Measurements from ENCODE around the gene MSLN. TPM values are rescaled to one million over a fixed set of nuclear protein-coding genes. Genes with fewer than 3 reads are reported as not detected.

Gene MSLN
- polyA plus RNA-seq, 2 donors = 0.87 to 3.7 TPM

DNA sequence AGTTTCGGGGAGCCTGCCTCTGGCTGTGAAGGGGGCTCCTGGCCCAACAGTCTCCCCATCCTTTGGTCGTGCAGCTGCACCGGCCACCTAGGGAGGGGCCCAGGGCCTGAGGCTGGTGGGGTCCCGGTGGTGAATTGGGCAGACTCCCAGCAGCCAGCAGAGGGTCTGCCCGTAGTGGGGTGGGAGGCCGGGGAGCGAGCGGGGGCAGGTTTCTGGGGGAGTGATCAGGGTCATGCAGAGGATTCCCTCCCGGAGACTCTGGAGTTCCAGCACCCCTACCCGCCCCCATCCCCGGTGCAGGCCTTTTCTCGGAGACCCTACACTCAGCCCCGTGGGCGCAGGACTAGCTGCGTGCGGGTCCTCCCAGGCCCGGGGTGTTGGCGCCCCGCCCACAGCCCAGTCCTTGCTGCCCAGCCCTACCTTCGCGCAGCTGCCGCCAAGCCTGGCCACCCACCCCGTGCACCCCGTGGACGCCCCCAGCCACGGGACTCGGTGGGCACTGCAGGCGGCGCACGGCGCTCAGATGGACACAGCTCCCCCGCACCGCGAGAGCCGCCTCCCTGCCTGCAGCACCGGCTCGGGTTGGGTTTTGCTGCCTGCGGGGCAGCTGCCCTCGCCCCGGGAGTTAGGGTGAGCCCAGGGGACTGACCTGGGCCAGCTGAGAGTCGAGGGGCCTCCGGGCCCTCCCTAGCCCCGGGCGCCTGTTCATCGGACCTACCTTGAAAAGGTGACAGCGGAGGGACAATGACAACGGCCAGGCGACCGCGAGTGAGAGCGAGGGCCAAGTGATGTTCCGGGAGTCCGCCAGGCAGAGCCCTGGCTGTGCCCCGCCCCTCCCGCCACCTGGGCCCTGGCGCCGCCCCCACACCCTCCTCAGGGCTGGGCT lies 39.7 kb downstream of the MSLN start, which contains the start of gene GNG13:
Gene GNG13 (minus strand): TSS at position 787 of the 886 bp plus-strand sequence. CDS start 1,657 bp downstream, outside the sequence.
- H3K4me3 ChIP-seq (ENCODE audit: low read depth in 1 of 2, low read length in 2 of 2) = no peak within 1 kb of the TSS
- H3K27me3 ChIP-seq (ENCODE audit: control insufficient read depth in 1 of 2, insufficient read depth in 2 of 2, low read length in 2 of 2) = peaks cover 0 to 18% of the 10 kb centered on the region in 2 donors
- 5 to 6% methylated on average over 41 to 57 of the region's 57 CpGs for WGBS, 2 donors
- H3K4me1 ChIP-seq (ENCODE audit: control insufficient read depth in 2 of 2, insufficient read depth in 2 of 2, low read length in 1 of 2) = peaks cover 0 to 2% of the 10 kb centered on the region in 2 donors
- peaks cover 0 to 3% of the 10 kb centered on the region in 2 donors for H3K9me3 ChIP-seq (ENCODE audit: control insufficient read depth in 2 of 2, insufficient read depth in 1 of 2, low read depth in 1 of 2, low read length in 1 of 2)
- H3K27ac ChIP-seq (ENCODE audit: low read depth in 2 of 2, low read length in 1 of 2) = no peak within 1 kb of the TSS
- H3K36me3 ChIP-seq (ENCODE audit: control insufficient read depth in 2 of 2, insufficient read depth in 2 of 2, low read length in 1 of 2) = peaks cover 0 to 4% of the 10 kb centered on the region in 2 donors

DNA sequence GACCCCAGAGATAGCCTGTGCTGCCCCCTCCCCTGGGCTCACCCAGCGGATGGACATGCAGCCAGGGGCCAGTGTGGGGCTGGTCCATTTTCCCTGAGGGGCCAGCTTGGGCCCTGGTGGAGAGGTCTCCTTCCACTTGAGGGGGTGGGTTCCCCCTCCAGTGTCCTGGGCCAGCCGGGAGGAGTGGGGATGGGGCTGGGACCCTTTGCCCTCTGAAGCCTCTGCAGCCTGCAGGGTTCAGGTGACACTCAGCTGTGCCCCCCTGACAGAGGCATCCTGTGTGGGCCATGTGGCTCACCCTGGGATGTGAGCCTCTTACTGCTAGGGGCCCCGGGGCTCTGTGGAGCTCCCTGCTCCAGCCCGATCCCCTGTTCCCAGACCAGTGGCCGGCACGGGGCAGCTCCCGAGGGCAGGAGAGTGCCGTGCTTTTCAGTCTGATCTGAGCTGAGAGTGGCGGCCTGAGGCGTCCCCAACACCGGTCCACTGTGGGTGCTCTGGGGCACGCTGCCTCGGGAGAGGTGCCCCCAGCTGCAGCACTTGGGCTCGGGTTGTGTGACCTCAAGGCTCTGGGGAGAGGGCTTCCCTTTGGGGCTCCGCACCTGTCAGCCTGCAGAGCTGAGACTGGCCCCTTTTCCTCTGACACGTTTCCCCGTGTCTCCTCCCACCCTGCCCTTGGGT lies 40.4 kb downstream of the MSLN start:
- Histone ChIP-seq H3K27me3 (ENCODE audit: control insufficient read depth in 1 of 2, insufficient read depth in 2 of 2, low read length in 2 of 2) (peaks cover 0 to 18% of the 10 kb centered on the region in 2 donors), H3K9me3 (ENCODE audit: control insufficient read depth in 2 of 2, insufficient read depth in 1 of 2, low read depth in 1 of 2, low read length in 1 of 2) (peaks cover 0 to 3% of the 10 kb centered on the region in 2 donors), H3K36me3 (ENCODE audit: control insufficient read depth in 2 of 2, insufficient read depth in 2 of 2, low read length in 1 of 2) (peaks cover 0 to 4% of the 10 kb centered on the region in 2 donors), H3K4me3 (ENCODE audit: low read depth in 1 of 2, low read length in 2 of 2) (no peak overlapping the region), H3K27ac (ENCODE audit: low read depth in 2 of 2, low read length in 1 of 2) (no peak overlapping the region), H3K4me1 (ENCODE audit: control insufficient read depth in 2 of 2, insufficient read depth in 2 of 2, low read length in 1 of 2) (peaks cover 0 to 2% of the 10 kb centered on the region in 2 donors)
- WGBS, 2 donors = 13 to 15% methylated on average over 13 to 17 of the region's 17 CpGs

DNA sequence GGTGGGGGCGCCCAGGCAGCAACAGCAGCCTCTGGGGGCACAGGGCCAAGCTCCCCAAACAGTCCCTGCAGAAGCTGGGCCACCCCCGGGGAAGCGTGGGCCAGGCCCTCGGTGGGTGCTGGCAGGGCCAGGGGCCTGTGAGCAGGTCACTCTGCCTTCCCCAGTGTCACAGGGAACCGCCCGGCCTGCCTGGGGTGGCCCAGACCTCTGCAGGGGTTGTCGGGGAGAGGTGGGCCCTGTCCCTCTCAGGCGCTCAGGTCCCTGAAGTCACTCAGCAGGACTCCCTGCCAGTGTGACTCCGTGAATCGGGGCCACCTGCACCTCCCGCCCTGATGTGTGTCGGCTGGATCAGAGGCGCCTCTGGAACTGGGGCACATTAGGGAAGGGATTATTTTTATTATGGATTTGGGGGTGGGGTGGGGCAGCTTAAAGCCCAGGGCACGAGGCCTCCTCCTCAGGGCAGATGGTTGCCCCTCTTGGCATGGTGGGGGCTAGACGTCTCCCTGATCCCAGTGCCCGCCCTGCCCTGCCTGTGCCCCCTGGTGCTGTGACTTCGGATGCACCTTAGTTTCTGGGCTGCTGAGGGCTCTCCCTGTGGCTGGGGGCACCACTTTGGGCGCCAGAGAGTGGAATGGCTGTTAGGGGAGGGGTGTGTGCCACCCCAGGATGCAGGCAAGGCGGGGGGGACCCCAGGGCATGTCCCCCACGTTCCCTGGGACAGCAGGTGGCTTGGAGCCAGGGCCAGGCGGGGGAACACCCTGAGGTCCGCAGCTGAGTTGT lies 41.2 kb downstream of the MSLN start:
- H3K36me3 ChIP-seq (ENCODE audit: control insufficient read depth in 2 of 2, insufficient read depth in 2 of 2, low read length in 1 of 2) = peaks cover 0 to under 1% of the 10 kb centered on the region in 2 donors
- H3K4me1 ChIP-seq (ENCODE audit: control insufficient read depth in 2 of 2, insufficient read depth in 2 of 2, low read length in 1 of 2) = peaks cover 0 to 2% of the 10 kb centered on the region in 2 donors
- H3K27me3 ChIP-seq (ENCODE audit: control insufficient read depth in 1 of 2, insufficient read depth in 2 of 2, low read length in 2 of 2) = peaks cover 0 to 18% of the 10 kb centered on the region in 2 donors
- H3K9me3 ChIP-seq (ENCODE audit: control insufficient read depth in 2 of 2, insufficient read depth in 1 of 2, low read depth in 1 of 2, low read length in 1 of 2) = peaks cover 0 to 3% of the 10 kb centered on the region in 2 donors
- H3K27ac ChIP-seq (ENCODE audit: low read depth in 2 of 2, low read length in 1 of 2) = no peak overlapping the region
- no peak overlapping the region for H3K4me3 ChIP-seq (ENCODE audit: low read depth in 1 of 2, low read length in 2 of 2)
- 44% methylated on average over 22 of the region's 22 CpGs for WGBS, 2 donors

- H3K27me3 ChIP-seq (ENCODE audit: control insufficient read depth in 1 of 2, insufficient read depth in 2 of 2, low read length in 2 of 2) = peaks cover 0 to 18% of the 10 kb centered on the region in 2 donors
- H3K27ac ChIP-seq (ENCODE audit: low read depth in 2 of 2, low read length in 1 of 2) = no peak overlapping the region
- WGBS, 2 donors = 64 to 65% methylated on average over 7 of the region's 7 CpGs
- peaks cover 0 to 3% of the 10 kb centered on the region in 2 donors for H3K9me3 ChIP-seq (ENCODE audit: control insufficient read depth in 2 of 2, insufficient read depth in 1 of 2, low read depth in 1 of 2, low read length in 1 of 2)
- H3K36me3 ChIP-seq (ENCODE audit: control insufficient read depth in 2 of 2, insufficient read depth in 2 of 2, low read length in 1 of 2) = no peaks in the 10 kb centered on the region
- no peak overlapping the region for H3K4me3 ChIP-seq (ENCODE audit: low read depth in 1 of 2, low read length in 2 of 2)
- peaks cover 0 to 2% of the 10 kb centered on the region in 2 donors for H3K4me1 ChIP-seq (ENCODE audit: control insufficient read depth in 2 of 2, insufficient read depth in 2 of 2, low read length in 1 of 2)
Measured at GRCh38 chr16:802461-802860, 41.9 kb downstream of the MSLN start.

GRCh38 chr16:802914-803753 lies 42.6 kb downstream of the MSLN start:
- Histone ChIP-seq H3K36me3 (ENCODE audit: control insufficient read depth in 2 of 2, insufficient read depth in 2 of 2, low read length in 1 of 2) (no peaks in the 10 kb centered on the region), H3K9me3 (ENCODE audit: control insufficient read depth in 2 of 2, insufficient read depth in 1 of 2, low read depth in 1 of 2, low read length in 1 of 2) (peaks cover 0 to 3% of the 10 kb centered on the region in 2 donors), H3K4me1 (ENCODE audit: control insufficient read depth in 2 of 2, insufficient read depth in 2 of 2, low read length in 1 of 2) (peaks cover 0 to 2% of the 10 kb centered on the region in 2 donors), H3K27ac (ENCODE audit: low read depth in 2 of 2, low read length in 1 of 2) (no peak overlapping the region), H3K27me3 (ENCODE audit: control insufficient read depth in 1 of 2, insufficient read depth in 2 of 2, low read length in 2 of 2) (peaks cover 0 to 18% of the 10 kb centered on the region in 2 donors), H3K4me3 (ENCODE audit: low read depth in 1 of 2, low read length in 2 of 2) (no peak overlapping the region)
- WGBS, 2 donors = 70 to 73% methylated on average over 33 of the region's 33 CpGs

GRCh38 chr16:803754-804080 lies 43.2 kb downstream of the MSLN start:
- 36 to 38% methylated on average over 8 of the region's 8 CpGs for WGBS, 2 donors
- H3K9me3 ChIP-seq (ENCODE audit: control insufficient read depth in 2 of 2, insufficient read depth in 1 of 2, low read depth in 1 of 2, low read length in 1 of 2) = peaks cover 0 to under 1% of the 10 kb centered on the region in 2 donors

GRCh38 chr16:804193-805048 lies 43.9 kb downstream of the MSLN start:
- H3K27ac ChIP-seq (ENCODE audit: low read depth in 2 of 2, low read length in 1 of 2) = no peak overlapping the region
- 42 to 50% methylated on average over 33 of the region's 33 CpGs for WGBS, 2 donors
- H3K36me3 ChIP-seq (ENCODE audit: control insufficient read depth in 2 of 2, insufficient read depth in 2 of 2, low read length in 1 of 2) = no peaks in the 10 kb centered on the region
- H3K27me3 ChIP-seq (ENCODE audit: control insufficient read depth in 1 of 2, insufficient read depth in 2 of 2, low read length in 2 of 2) = peaks cover 0 to 18% of the 10 kb centered on the region in 2 donors
- no peaks in the 10 kb centered on the region for H3K4me1 ChIP-seq (ENCODE audit: control insufficient read depth in 2 of 2, insufficient read depth in 2 of 2, low read length in 1 of 2)
- H3K4me3 ChIP-seq (ENCODE audit: low read depth in 1 of 2, low read length in 2 of 2) = no peak overlapping the region
- H3K9me3 ChIP-seq (ENCODE audit: control insufficient read depth in 2 of 2, insufficient read depth in 1 of 2, low read depth in 1 of 2, low read length in 1 of 2) = no peaks in the 10 kb centered on the region

More at GRCh38 chr16:803754-804080, 43.2 kb downstream of the MSLN start:
- no peak overlapping the region for H3K27ac ChIP-seq (ENCODE audit: low read depth in 2 of 2, low read length in 1 of 2)
- peaks cover 0 to 18% of the 10 kb centered on the region in 2 donors for H3K27me3 ChIP-seq (ENCODE audit: control insufficient read depth in 1 of 2, insufficient read depth in 2 of 2, low read length in 2 of 2)
- peaks cover 0 to 2% of the 10 kb centered on the region in 2 donors for H3K4me1 ChIP-seq (ENCODE audit: control insufficient read depth in 2 of 2, insufficient read depth in 2 of 2, low read length in 1 of 2)
- H3K36me3 ChIP-seq (ENCODE audit: control insufficient read depth in 2 of 2, insufficient read depth in 2 of 2, low read length in 1 of 2) = no peaks in the 10 kb centered on the region
- H3K4me3 ChIP-seq (ENCODE audit: low read depth in 1 of 2, low read length in 2 of 2) = no peak overlapping the region

GRCh38 chr16:805474-805873 lies 44.9 kb downstream of the MSLN start:
- 71 to 73% methylated on average over 17 of the region's 17 CpGs for WGBS, 2 donors
- no peaks in the 10 kb centered on the region for H3K9me3 ChIP-seq (ENCODE audit: control insufficient read depth in 2 of 2, insufficient read depth in 1 of 2, low read depth in 1 of 2, low read length in 1 of 2)
- peaks cover 0 to 12% of the 10 kb centered on the region in 2 donors for H3K27me3 ChIP-seq (ENCODE audit: control insufficient read depth in 1 of 2, insufficient read depth in 2 of 2, low read length in 2 of 2)
- no peaks in the 10 kb centered on the region for H3K36me3 ChIP-seq (ENCODE audit: control insufficient read depth in 2 of 2, insufficient read depth in 2 of 2, low read length in 1 of 2)
- no peaks in the 10 kb centered on the region for H3K4me1 ChIP-seq (ENCODE audit: control insufficient read depth in 2 of 2, insufficient read depth in 2 of 2, low read length in 1 of 2)
- no peak overlapping the region for H3K4me3 ChIP-seq (ENCODE audit: low read depth in 1 of 2, low read length in 2 of 2)
- no peak overlapping the region for H3K27ac ChIP-seq (ENCODE audit: low read depth in 2 of 2, low read length in 1 of 2)
